PC-9 (cell line): Measurements from ENCODE around the gene GIGYF1. TPM values are rescaled to one million over a fixed set of nuclear protein-coding genes. Genes with fewer than 3 reads are reported as not detected.

Experiments used
- BruUV-seq: library from RNA; stranded (reverse); fragments of 400-500 nt; replicated peaks from 2 replicates; lab custom pipeline; 2021; lab: Mats Ljungman, UMichigan
- CTCF ChIA-PET: fragments of 300-600 bp; sonication (Branson Sonifier 250); formaldehyde crosslinking; loops from one replicate; lab custom pipeline; 2022; ENCODE audit warnings: antibody characterized with exemption; lab: Charles Lee
- POLR2A ChIA-PET: fragments of 300-600 bp; sonication (Branson Sonifier 250); formaldehyde crosslinking; loops from one replicate; lab custom pipeline; 2022; ENCODE audit warnings: antibody characterized with exemption; ENCODE audit not compliant: unreplicated experiment; lab: Charles Lee
- DNase-seq, 2 experiments: peaks; one replicate each; pipeline versions ENCODE4 v3.0.0 to v3.0.0-alpha.2; 2015 to 2022; ENCODE audit warnings: mixed read lengths in 1 of 2
- H2AFZ ChIP-seq: fragments of 200-600 bp; sonication (generic); 2 replicates; pipeline ENCODE4 v1.8.1; 2017; ENCODE audit warnings: antibody characterized with exemption
- H3F3A ChIP-seq: fragments of 200-600 bp; sonication (generic); 2 replicates; pipeline ENCODE4 v1.8.1; 2017; ENCODE audit warnings: antibody characterized with exemption, mild to moderate bottlenecking, low read depth; ENCODE audit not compliant: insufficient read depth
- H3K27ac ChIP-seq: fragments of 200-600 bp; sonication (generic); 2 replicates; pipeline ENCODE4 v1.6.1; 2016; ENCODE audit warnings: mixed run types
- H3K27me3 ChIP-seq: fragments of 200-600 bp; sonication (generic); 2 replicates; pipeline ENCODE4 v1.6.1; 2016; ENCODE audit warnings: low read depth, mixed run types; ENCODE audit not compliant: insufficient read depth
- H3K36me3 ChIP-seq: fragments of 200-600 bp; sonication (generic); 2 replicates; pipeline ENCODE4 v1.6.1; 2016; ENCODE audit warnings: low read depth, mixed run types
- H3K4me1 ChIP-seq: fragments of 200-600 bp; sonication (generic); replicated peaks from 2 replicates; pipeline ENCODE4 v1.6.1; 2016; ENCODE audit warnings: mixed run types; ENCODE audit not compliant: insufficient read depth
- H3K4me2 ChIP-seq: fragments of 200-600 bp; sonication (generic); 2 replicates; pipeline ENCODE4 v1.6.1; 2017; ENCODE audit warnings: mixed run types
- H3K4me3 ChIP-seq: fragments of 200-600 bp; sonication (generic); 2 replicates; pipeline ENCODE4 v1.6.1; 2016; ENCODE audit warnings: mixed run types
- H3K79me2 ChIP-seq: fragments of 200-600 bp; sonication (generic); 2 replicates; pipeline ENCODE4 v1.6.1; 2017; ENCODE audit warnings: low read depth, mixed run types
- H3K9me2 ChIP-seq: fragments of 200-600 bp; sonication (generic); 2 replicates; pipeline ENCODE4 v1.8.1; 2017; ENCODE audit warnings: mild to moderate bottlenecking; ENCODE audit not compliant: insufficient read depth
- H3K9me3 ChIP-seq: fragments of 200-600 bp; sonication (generic); 2 replicates; pipeline ENCODE4 v1.8.1; 2016; ENCODE audit warnings: low read depth; ENCODE audit not compliant: insufficient read depth
- H4K20me1 ChIP-seq: fragments of 200-600 bp; sonication (generic); 2 replicates; pipeline ENCODE4 v1.8.1; 2017; ENCODE audit not compliant: insufficient read depth
- EZH2 ChIP-seq: fragments of 200-600 bp; sonication (generic); IDR thresholded peaks from 2 replicates; pipeline ENCODE4 v1.8.0; 2017; ENCODE audit warnings: antibody characterized with exemption, low read depth
- intact Hi-C: fragments of 100-400 bp; cut with micrococcal nuclease; formaldehyde crosslinking; loops from one replicate; pipeline ENCODE4 v1.10.0; 2022; ENCODE audit not compliant: unreplicated experiment
- total RNA-seq: library from RNA; stranded (reverse); gene quantifications from 2 replicates; pipeline ENCODE4 v1.2.3, GENCODE V29; 2021
- TF ChIP-seq, protein P1 (sequence below): fragments of 200-600 bp; sonication (generic); conservative IDR thresholded peaks from 2 replicates; pipeline ENCODE4 v1.6.1; 2017; ENCODE audit warnings: mixed run types, antibody characterized with exemption, mild to moderate bottlenecking, moderate library complexity

The GIGYF1 gene
- total RNA-seq, 1 experiment from 2014 or later = 55.1 TPM

DNA sequence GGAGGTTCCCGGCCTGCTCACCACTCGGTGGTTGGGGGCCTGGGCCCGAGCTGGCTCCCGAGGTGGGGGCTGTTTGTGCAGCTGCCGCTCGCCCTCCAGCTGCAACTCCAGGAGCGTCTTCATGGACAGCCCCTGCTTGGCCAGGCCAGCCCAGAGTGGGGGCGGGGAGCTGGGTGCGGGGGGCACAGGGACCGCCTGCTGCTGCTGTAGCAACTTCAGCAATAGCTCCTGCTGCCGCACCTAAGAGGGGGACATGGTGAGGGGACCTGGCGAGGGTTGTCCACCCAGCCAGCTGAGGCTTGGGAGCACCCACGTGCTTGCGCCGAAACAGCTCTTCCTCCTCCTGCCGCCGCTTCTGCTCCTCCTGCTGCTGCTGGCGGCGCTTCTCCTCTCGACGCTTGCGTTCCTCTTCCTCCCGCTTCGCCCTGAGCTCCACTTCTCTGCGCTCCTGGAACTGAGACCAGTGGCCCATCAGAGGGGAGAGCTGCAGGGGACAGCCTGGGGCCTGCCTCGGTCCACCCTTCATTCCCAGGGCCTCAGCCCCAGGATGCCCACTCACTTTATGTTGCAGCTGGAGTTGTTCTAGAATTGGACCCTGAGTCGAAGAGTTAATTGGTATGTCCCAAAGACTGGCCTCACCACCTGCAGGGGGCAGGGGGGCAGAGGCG lies 10.9 kb downstream of the GIGYF1 start:
- TF ChIP-seq, protein P1, sequence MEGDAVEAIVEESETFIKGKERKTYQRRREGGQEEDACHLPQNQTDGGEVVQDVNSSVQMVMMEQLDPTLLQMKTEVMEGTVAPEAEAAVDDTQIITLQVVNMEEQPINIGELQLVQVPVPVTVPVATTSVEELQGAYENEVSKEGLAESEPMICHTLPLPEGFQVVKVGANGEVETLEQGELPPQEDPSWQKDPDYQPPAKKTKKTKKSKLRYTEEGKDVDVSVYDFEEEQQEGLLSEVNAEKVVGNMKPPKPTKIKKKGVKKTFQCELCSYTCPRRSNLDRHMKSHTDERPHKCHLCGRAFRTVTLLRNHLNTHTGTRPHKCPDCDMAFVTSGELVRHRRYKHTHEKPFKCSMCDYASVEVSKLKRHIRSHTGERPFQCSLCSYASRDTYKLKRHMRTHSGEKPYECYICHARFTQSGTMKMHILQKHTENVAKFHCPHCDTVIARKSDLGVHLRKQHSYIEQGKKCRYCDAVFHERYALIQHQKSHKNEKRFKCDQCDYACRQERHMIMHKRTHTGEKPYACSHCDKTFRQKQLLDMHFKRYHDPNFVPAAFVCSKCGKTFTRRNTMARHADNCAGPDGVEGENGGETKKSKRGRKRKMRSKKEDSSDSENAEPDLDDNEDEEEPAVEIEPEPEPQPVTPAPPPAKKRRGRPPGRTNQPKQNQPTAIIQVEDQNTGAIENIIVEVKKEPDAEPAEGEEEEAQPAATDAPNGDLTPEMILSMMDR = no peak
- TF ChIP-seq EZH2 = no peak
- Histone ChIP-seq H3K9me3 (no peaks in the 10 kb centered on the region), H3K4me1 (no peaks in the 10 kb centered on the region), H3K36me3 (peaks cover 3% of the 10 kb centered on the region; the same call in 1 of the 2 replicates), H3K27me3 (no peaks in the 10 kb centered on the region), H3K9me2 (no peaks in the 10 kb centered on the region), H3K79me2 (no peaks in the 10 kb centered on the region), H3K4me3 (no peak overlapping the region), H3K27ac (no peak overlapping the region), H4K20me1 (peaks cover 27% of the 10 kb centered on the region), H2AFZ (no peak overlapping the region), H3K4me2 (no peak overlapping the region), H3F3A (peaks cover 25% of the 10 kb centered on the region; the same call in 1 of the 2 replicates)
- no peak for DNase-seq
- no TSS peak for BruUV-seq
- intact Hi-C loops = no loop called here
- ChIA-PET POLR2A (interaction anchor here (0.6 kb wide), 1 partner anchor 246 kb away, joined by 3 read pairs; no protein-coding TSS in a partner anchor), CTCF (interaction anchor here (0.6 kb wide), 2 partner anchors 34 to 62 kb away, joined by 6 to 7 read pairs; no protein-coding TSS in a partner anchor)

DNA sequence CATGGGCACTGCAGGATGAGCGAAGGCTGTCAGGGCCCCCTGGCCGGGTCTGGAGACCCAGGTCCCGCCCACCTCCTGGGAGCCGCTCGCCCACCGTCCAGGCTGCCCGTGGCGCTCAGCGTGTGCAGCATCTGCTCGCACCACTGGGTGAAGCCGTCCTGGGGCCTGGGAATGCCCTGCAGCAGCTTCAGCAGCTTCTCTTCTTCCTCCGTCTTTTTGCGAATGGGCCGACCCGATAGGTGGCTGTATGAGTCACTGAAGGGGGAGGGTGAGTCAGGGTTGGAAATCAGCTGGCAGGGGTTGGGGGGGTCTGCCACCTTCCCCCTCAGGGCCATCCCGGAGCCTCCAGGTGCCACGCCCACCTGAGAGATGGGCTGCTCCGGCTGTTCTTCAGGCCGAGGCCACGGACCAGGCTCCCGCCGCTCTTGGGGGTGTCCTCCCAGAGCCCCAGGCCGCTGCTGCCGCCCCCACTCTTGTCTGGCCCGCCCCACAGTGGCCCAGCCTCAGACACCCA lies 11.8 kb downstream of the GIGYF1 start:
- DNase-seq = no peak
- H3F3A ChIP-seq = peaks cover 25% of the 10 kb centered on the region; the same call in 1 of the 2 replicates
- H2AFZ ChIP-seq = no peak overlapping the region
- no peak overlapping the region for H3K27ac ChIP-seq
- no peaks in the 10 kb centered on the region for H3K27me3 ChIP-seq
- H3K4me3 ChIP-seq = no peak overlapping the region
- no peaks in the 10 kb centered on the region for H3K4me1 ChIP-seq
- POLR2A ChIA-PET = interaction anchor here (0.6 kb wide), 1 partner anchor 246 kb away, joined by 3 read pairs; no protein-coding TSS in a partner anchor
- intact Hi-C loops = no loop called here
- H4K20me1 ChIP-seq = peaks cover 27% of the 10 kb centered on the region
- H3K9me2 ChIP-seq = no peaks in the 10 kb centered on the region
- H3K79me2 ChIP-seq = no peaks in the 10 kb centered on the region
- CTCF ChIA-PET = interaction anchor here (0.6 kb wide), 2 partner anchors 35 to 63 kb away, joined by 6 to 7 read pairs; no protein-coding TSS in a partner anchor
- BruUV-seq = no TSS peak
- H3K36me3 ChIP-seq = peaks cover 6% of the 10 kb centered on the region; the same call in 1 of the 2 replicates
- H3K4me2 ChIP-seq = no peak overlapping the region
- no peaks in the 10 kb centered on the region for H3K9me3 ChIP-seq
- TF ChIP-seq, protein P1 = no peak
- no peak for TF ChIP-seq EZH2

DNA sequence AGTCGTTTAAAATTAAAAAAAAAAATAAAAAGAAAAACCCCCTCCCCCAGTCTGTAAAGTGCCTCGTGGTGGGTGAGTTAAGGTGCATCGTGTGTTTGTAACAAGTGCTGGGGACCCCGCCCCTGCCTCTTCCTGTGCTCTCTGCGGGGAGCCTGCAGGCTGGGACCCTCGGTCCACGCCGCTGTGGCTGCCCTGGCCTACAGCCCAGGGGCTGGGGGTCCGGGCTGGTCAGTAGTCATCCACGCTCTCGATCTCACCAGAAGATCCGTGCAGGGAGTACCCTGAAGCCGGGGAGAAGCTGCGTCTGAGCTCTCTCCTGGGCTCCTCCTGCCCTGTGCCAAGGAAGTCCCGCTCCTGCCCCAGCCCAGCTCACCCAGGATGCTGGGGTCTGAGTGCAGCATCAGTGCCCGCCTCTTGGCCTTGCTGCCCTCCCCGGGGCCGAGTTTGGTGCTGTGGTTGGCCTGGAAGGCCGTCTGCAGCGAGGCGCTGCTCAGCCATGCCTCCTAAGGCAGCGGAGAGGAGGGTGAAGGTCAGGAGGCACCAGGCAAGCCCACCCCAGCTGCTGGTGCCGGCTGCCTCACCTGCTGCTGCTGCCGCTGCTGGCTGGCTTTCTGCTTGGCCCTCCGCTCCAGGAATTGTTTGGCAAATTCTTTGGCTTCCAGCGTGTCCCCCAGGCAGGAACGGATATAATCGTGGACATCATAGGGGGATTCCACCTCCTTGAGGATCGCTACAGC lies 12.4 kb downstream of the GIGYF1 start:
- ChIA-PET CTCF (no interaction called here), POLR2A (interaction anchor here (0.6 kb wide), 1 partner anchor 11 kb away, joined by 3 read pairs; no protein-coding TSS in a partner anchor)
- intact Hi-C loops = no loop called here
- Histone ChIP-seq H3K36me3 (peaks cover 12% of the 10 kb centered on the region; the same call in 1 of the 2 replicates), H3K9me3 (no peaks in the 10 kb centered on the region), H3K4me3 (no peak overlapping the region), H3K79me2 (0 out of 2 replicates have a peak, but pooled peaks cover under 1% of the 10 kb centered on the region), H4K20me1 (peaks cover 28% of the 10 kb centered on the region), H3K4me1 (no peaks in the 10 kb centered on the region), H3K9me2 (no peaks in the 10 kb centered on the region), H3K4me2 (no peak overlapping the region), H3K27me3 (no peaks in the 10 kb centered on the region), H3F3A (peaks cover 25% of the 10 kb centered on the region; the same call in 1 of the 2 replicates), H3K27ac (no peak overlapping the region), H2AFZ (no peak overlapping the region)
- no peak for TF ChIP-seq EZH2
- TF ChIP-seq, protein P1 = no peak
- no peak for DNase-seq
- no TSS peak for BruUV-seq
